PC-9 (cell line): ENCODE measurements around the gene MED22. TPM values are rescaled to one million over a fixed set of nuclear protein-coding genes. Genes with fewer than 3 reads are reported as not detected.

Source experiments
- BruUV-seq: library from RNA; stranded (reverse); fragments of 400-500 nt; replicated peaks from 2 replicates; lab custom pipeline; 2021; lab: Mats Ljungman, UMichigan
- CTCF ChIA-PET: fragments of 300-600 bp; sonication (Branson Sonifier 250); formaldehyde crosslinking; loops from one replicate; lab custom pipeline; 2022; ENCODE audit warnings: antibody characterized with exemption; lab: Charles Lee
- POLR2A ChIA-PET: fragments of 300-600 bp; sonication (Branson Sonifier 250); formaldehyde crosslinking; loops from one replicate; lab custom pipeline; 2022; ENCODE audit warnings: antibody characterized with exemption; ENCODE audit not compliant: unreplicated experiment; lab: Charles Lee
- DNase-seq, 2 experiments: peaks; one replicate each; pipeline versions ENCODE4 v3.0.0 to v3.0.0-alpha.2; 2015 to 2022; ENCODE audit warnings: mixed read lengths in 1 of 2
- H2AFZ ChIP-seq: fragments of 200-600 bp; sonication (generic); 2 replicates; pipeline ENCODE4 v1.8.1; 2017; ENCODE audit warnings: antibody characterized with exemption
- H3F3A ChIP-seq: fragments of 200-600 bp; sonication (generic); 2 replicates; pipeline ENCODE4 v1.8.1; 2017; ENCODE audit warnings: antibody characterized with exemption, mild to moderate bottlenecking, low read depth; ENCODE audit not compliant: insufficient read depth
- H3K27ac ChIP-seq: fragments of 200-600 bp; sonication (generic); 2 replicates; pipeline ENCODE4 v1.6.1; 2016; ENCODE audit warnings: mixed run types
- H3K27me3 ChIP-seq: fragments of 200-600 bp; sonication (generic); 2 replicates; pipeline ENCODE4 v1.6.1; 2016; ENCODE audit warnings: low read depth, mixed run types; ENCODE audit not compliant: insufficient read depth
- H3K36me3 ChIP-seq: fragments of 200-600 bp; sonication (generic); 2 replicates; pipeline ENCODE4 v1.6.1; 2016; ENCODE audit warnings: low read depth, mixed run types
- H3K4me1 ChIP-seq: fragments of 200-600 bp; sonication (generic); replicated peaks from 2 replicates; pipeline ENCODE4 v1.6.1; 2016; ENCODE audit warnings: mixed run types; ENCODE audit not compliant: insufficient read depth
- H3K4me2 ChIP-seq: fragments of 200-600 bp; sonication (generic); 2 replicates; pipeline ENCODE4 v1.6.1; 2017; ENCODE audit warnings: mixed run types
- H3K4me3 ChIP-seq: fragments of 200-600 bp; sonication (generic); 2 replicates; pipeline ENCODE4 v1.6.1; 2016; ENCODE audit warnings: mixed run types
- H3K79me2 ChIP-seq: fragments of 200-600 bp; sonication (generic); 2 replicates; pipeline ENCODE4 v1.6.1; 2017; ENCODE audit warnings: low read depth, mixed run types
- H3K9me2 ChIP-seq: fragments of 200-600 bp; sonication (generic); 2 replicates; pipeline ENCODE4 v1.8.1; 2017; ENCODE audit warnings: mild to moderate bottlenecking; ENCODE audit not compliant: insufficient read depth
- H3K9me3 ChIP-seq: fragments of 200-600 bp; sonication (generic); 2 replicates; pipeline ENCODE4 v1.8.1; 2016; ENCODE audit warnings: low read depth; ENCODE audit not compliant: insufficient read depth
- H4K20me1 ChIP-seq: fragments of 200-600 bp; sonication (generic); 2 replicates; pipeline ENCODE4 v1.8.1; 2017; ENCODE audit not compliant: insufficient read depth
- CTCF ChIP-seq: fragments of 200-600 bp; sonication (generic); conservative IDR thresholded peaks from 2 replicates; pipeline ENCODE4 v1.6.1; 2017; ENCODE audit warnings: mixed run types, antibody characterized with exemption, mild to moderate bottlenecking, moderate library complexity
- EZH2 ChIP-seq: fragments of 200-600 bp; sonication (generic); IDR thresholded peaks from 2 replicates; pipeline ENCODE4 v1.8.0; 2017; ENCODE audit warnings: antibody characterized with exemption, low read depth
- intact Hi-C: fragments of 100-400 bp; cut with micrococcal nuclease; formaldehyde crosslinking; loops from one replicate; pipeline ENCODE4 v1.10.0; 2022; ENCODE audit not compliant: unreplicated experiment
- total RNA-seq: library from RNA; stranded (reverse); gene quantifications from 2 replicates; pipeline ENCODE4 v1.2.3, GENCODE V29; 2021

MED22 gene
- total RNA-seq, 1 experiment from 2014 or later = 38.7 TPM

GRCh38 chr9:133353548-133353947, 5.6 kb upstream of the MED22 start:
- H3K4me2 ChIP-seq = no peak overlapping the region
- intact Hi-C loops = no loop called here
- no peak overlapping the region for H3K4me3 ChIP-seq
- no TSS peak for BruUV-seq
- peaks cover 43% of the 10 kb centered on the region for H4K20me1 ChIP-seq
- no peaks in the 10 kb centered on the region for H3K9me3 ChIP-seq
- no peaks in the 10 kb centered on the region for H3K27me3 ChIP-seq
- H3K79me2 ChIP-seq = peaks cover 50% of the 10 kb centered on the region
- H3K4me1 ChIP-seq = peaks cover 27% of the 10 kb centered on the region
- 0 out of 2 replicates have a peak overlapping the region, but pooled peaks have one; percentile 1 for H3K27ac ChIP-seq
- no peak for DNase-seq
- H3K9me2 ChIP-seq = no peaks in the 10 kb centered on the region
- H3F3A ChIP-seq = peaks cover 65% of the 10 kb centered on the region
- ChIA-PET POLR2A (interaction anchor here (0.6 kb wide), 1 partner anchor 86 kb away, joined by 5 read pairs; no protein-coding TSS in a partner anchor), CTCF (no interaction called here)
- TF ChIP-seq CTCF = no peak
- TF ChIP-seq EZH2 = no peak
- no peak overlapping the region for H2AFZ ChIP-seq
- H3K36me3 ChIP-seq = peaks cover 39% of the 10 kb centered on the region

- Histone ChIP-seq H3K36me3 (peaks cover 41% of the 10 kb centered on the region), H3K4me2 (no peak overlapping the region), H3K9me3 (no peaks in the 10 kb centered on the region), H3K4me1 (peaks cover 27% of the 10 kb centered on the region), H3F3A (peaks cover 70% of the 10 kb centered on the region), H3K79me2 (peaks cover 55% of the 10 kb centered on the region), H3K9me2 (no peaks in the 10 kb centered on the region), H3K4me3 (no peak overlapping the region), H4K20me1 (peaks cover 44% of the 10 kb centered on the region), H3K27ac (no peak overlapping the region), H3K27me3 (no peaks in the 10 kb centered on the region), H2AFZ (no peak overlapping the region)
- ChIA-PET POLR2A (interaction anchor here (0.6 kb wide), 1 partner anchor 167 kb away, joined by 4 read pairs; no protein-coding TSS in a partner anchor), CTCF (no interaction called here)
- BruUV-seq = no TSS peak
- TF ChIP-seq EZH2 (no peak), CTCF (no peak)
- intact Hi-C loops = no loop called here
- DNase-seq = no peak
Measured at GRCh38 chr9:133352635-133353340, 4.9 kb upstream of the MED22 start.

- no peak overlapping the region for H3K27ac ChIP-seq
Measured at GRCh38 chr9:133351908-133352634, 4.1 kb upstream of the MED22 start.

More at GRCh38 chr9:133351908-133352634, 4.1 kb upstream of the MED22 start:
- Histone ChIP-seq H3K9me3 (no peaks in the 10 kb centered on the region), H3K36me3 (peaks cover 41% of the 10 kb centered on the region), H2AFZ (no peak overlapping the region), H4K20me1 (peaks cover 44% of the 10 kb centered on the region), H3K27me3 (no peaks in the 10 kb centered on the region), H3K4me2 (no peak overlapping the region), H3F3A (peaks cover 70% of the 10 kb centered on the region), H3K4me3 (no peak overlapping the region), H3K9me2 (no peaks in the 10 kb centered on the region), H3K79me2 (peaks cover 55% of the 10 kb centered on the region), H3K4me1 (peaks cover 21% of the 10 kb centered on the region)
- TF ChIP-seq EZH2 = no peak
- peak; percentile 67 for TF ChIP-seq CTCF
- intact Hi-C loops = no loop called here
- peak in 1 of 2 experiments; percentile 54 for DNase-seq
- ChIA-PET CTCF (interaction anchor here (1.0 kb wide), 1 partner anchor 164 kb away, joined by 7 read pairs; no protein-coding TSS in a partner anchor), POLR2A (interaction anchor here (0.6 to 0.9 kb wide), 2 partner anchors 108 to 167 kb away, joined by 4 to 6 read pairs; partner anchors contain the start of gene CACFD1)
- BruUV-seq = no TSS peak
